Colonic mucosa (tissue), 4 donors: ENCODE measurements around the gene ZNF791. TPM values are rescaled to one million over a fixed set of nuclear protein-coding genes. Genes with fewer than 3 reads are reported as not detected.

Experiments used
- DNase-seq: peaks from one replicate; pipeline ENCODE4 v3.0.0-alpha.2; 2020
- H3K27ac ChIP-seq: fragments of 200-600 bp; one replicate; pipeline ENCODE4 v1.8.0; 2021
- H3K27me3 ChIP-seq: fragments of 200-600 bp; one replicate; pipeline ENCODE4 v1.8.0; 2021
- H3K36me3 ChIP-seq: fragments of 200-600 bp; one replicate; pipeline ENCODE4 v1.8.0; 2021
- H3K4me1 ChIP-seq: fragments of 200-600 bp; one replicate; pipeline ENCODE4 v1.8.0; 2021; ENCODE audit warnings: mild to moderate bottlenecking
- H3K4me3 ChIP-seq: fragments of 200-600 bp; one replicate; pipeline ENCODE4 v1.8.0; 2021
- H3K9ac ChIP-seq, 2 donors: one replicate each; pipeline ENCODE4 v1.7.0; 2013; ENCODE audit warnings: control low read depth in 2 of 2, low read depth in 2 of 2, low read length in 2 of 2
- H3K9me3 ChIP-seq: fragments of 200-600 bp; one replicate; pipeline ENCODE4 v1.8.0; 2021
- CTCF ChIP-seq: fragments of 200-600 bp; IDR thresholded peaks from one replicate; pipeline ENCODE4 v1.8.0; 2022; ENCODE audit warnings: antibody characterized with exemption, mild to moderate bottlenecking
- intact Hi-C: fragments of 100-400 bp; cut with DNase I; formaldehyde crosslinking; loops from one replicate; pipeline ENCODE4 v1.14.1; 2022
- total RNA-seq, 2 donors: library from RNA; stranded (reverse); fragmentation: NEBNext Ultra II Directional in 1 of 2; extraction: Animal tissue kit (Norgen Biotek cat#: 25700) in 1 of 2; gene quantifications; one replicate each; pipeline ENCODE4 v1.2.1, GENCODE V29; 2021
- donor health status: healthy.
- donor health status: DM: no; HTN: no; CAD: no.
- donor health status: DM: no; HTN: no; CAD: no.

The ZNF791 gene
- total RNA-seq, 2 donors from 2014 or later = 17.9 to 20.5 TPM

- H3K4me1 ChIP-seq = peaks cover 3% of the 10 kb centered on the region
- H3K27ac ChIP-seq = no peak overlapping the region
- intact Hi-C loops = no loop called here
- H3K9me3 ChIP-seq = no peaks in the 10 kb centered on the region
- TF ChIP-seq CTCF = no peak
- H3K27me3 ChIP-seq = no peaks in the 10 kb centered on the region
- no peaks in the 10 kb centered on the region for H3K36me3 ChIP-seq
- H3K9ac ChIP-seq = no peak overlapping the region
- no peak for DNase-seq
- no peak overlapping the region for H3K4me3 ChIP-seq
Observed at GRCh38 chr19:12647047-12647446, 36.3 kb downstream of the ZNF791 start.

GRCh38 chr19:12647490-12648071 lies 36.9 kb downstream of the ZNF791 start:
- H3K27me3 ChIP-seq = no peaks in the 10 kb centered on the region
- no peak overlapping the region for H3K9ac ChIP-seq
- peaks cover 3% of the 10 kb centered on the region for H3K4me1 ChIP-seq
- no peaks in the 10 kb centered on the region for H3K36me3 ChIP-seq
- no peak for TF ChIP-seq CTCF
- peak; percentile 87 for DNase-seq
- H3K27ac ChIP-seq = no peak overlapping the region
- intact Hi-C loops = no loop called here
- H3K4me3 ChIP-seq = peak overlapping the region; percentile 31
- no peaks in the 10 kb centered on the region for H3K9me3 ChIP-seq

- H3K36me3 ChIP-seq = no peaks in the 10 kb centered on the region
- no peak for TF ChIP-seq CTCF
- no peak overlapping the region for H3K9ac ChIP-seq
- intact Hi-C loops = no loop called here
- no peaks in the 10 kb centered on the region for H3K9me3 ChIP-seq
- H3K27ac ChIP-seq = no peak overlapping the region
- H3K27me3 ChIP-seq = no peaks in the 10 kb centered on the region
- H3K4me3 ChIP-seq = peak overlapping the region; percentile 31
- peak; percentile 28 for DNase-seq
- peaks cover 3% of the 10 kb centered on the region for H3K4me1 ChIP-seq
Observed at GRCh38 chr19:12648088-12648487, 37.4 kb downstream of the ZNF791 start.

- intact Hi-C loops = no loop called here
- no peak for DNase-seq
- H3K4me1 ChIP-seq = peaks cover 3% of the 10 kb centered on the region
- H3K4me3 ChIP-seq = no peak overlapping the region
- H3K27me3 ChIP-seq = no peaks in the 10 kb centered on the region
- no peak overlapping the region for H3K27ac ChIP-seq
- H3K36me3 ChIP-seq = no peaks in the 10 kb centered on the region
- H3K9ac ChIP-seq = no peak overlapping the region
- no peaks in the 10 kb centered on the region for H3K9me3 ChIP-seq
- TF ChIP-seq CTCF = no peak
Observed at GRCh38 chr19:12649941-12650340, 39.2 kb downstream of the ZNF791 start.

- DNase-seq = no peak
- Histone ChIP-seq H3K27ac (no peak overlapping the region), H3K9ac (no peak overlapping the region), H3K27me3 (no peaks in the 10 kb centered on the region), H3K4me1 (peaks cover 3% of the 10 kb centered on the region), H3K36me3 (no peaks in the 10 kb centered on the region), H3K4me3 (no peak overlapping the region), H3K9me3 (no peaks in the 10 kb centered on the region)
- intact Hi-C loops = no loop called here
- TF ChIP-seq CTCF = no peak
Observed at GRCh38 chr19:12652219-12652618, 41.5 kb downstream of the ZNF791 start.
